HG03097 (cell line): ENCODE measurements around the gene DCAF4.
"Not testable (repeated sequence)": the region's sequence is repeated elsewhere in the genome, so short reads cannot be mapped to it uniquely, and the experiment has no call there.

Experiments used
- ATAC-seq: cut with Tn5 transposase; IDR thresholded peaks from one replicate; pipeline ENCODE4 v1.9.1; 2021; ENCODE audit not compliant: unreplicated experiment, low FRiP score

Gene DCAF4

GRCh38 chr14:72929316-72930080 is 3.2 kb downstream of the DCAF4 start:
- no peak for ATAC-seq

GRCh38 chr14:72932893-72933292 is 6.6 kb downstream of the DCAF4 start:
- ATAC-seq: no peak

GRCh38 chr14:72939630-72940029 is 13.4 kb downstream of the DCAF4 start:
- no peak for ATAC-seq

GRCh38 chr14:72941286-72941985 is 15.2 kb downstream of the DCAF4 start:
- ATAC-seq: no peak

GRCh38 chr14:72942934-72943333 is 16.7 kb downstream of the DCAF4 start:
- ATAC-seq: no peak

- no peak for ATAC-seq
These were observed 17.7 kb downstream of the DCAF4 start for GRCh38 chr14:72943876-72944430.

GRCh38 chr14:72945356-72946027 is 19.2 kb downstream of the DCAF4 start:
- no peak for ATAC-seq

GRCh38 chr14:72946491-72946890 is 20.2 kb downstream of the DCAF4 start:
- ATAC-seq: no peak

- ATAC-seq: no peak
These were observed 21.3 kb downstream of the DCAF4 start for GRCh38 chr14:72947366-72948160.

- ATAC-seq: no peak
These were observed 22.3 kb downstream of the DCAF4 start for GRCh38 chr14:72948481-72949138.

- ATAC-seq: no peak
These were observed 25.9 kb downstream of the DCAF4 start for GRCh38 chr14:72952171-72952570.

GRCh38 chr14:72956741-72957140 is 30.5 kb downstream of the DCAF4 start:
- not testable (repeated sequence) for ATAC-seq

GRCh38 chr14:72957213-72957612 is 30.9 kb downstream of the DCAF4 start:
- no peak for ATAC-seq

- ATAC-seq: no peak
These were observed 32.3 kb downstream of the DCAF4 start for GRCh38 chr14:72958548-72958947.

- not testable (repeated sequence) for ATAC-seq
These were observed 34.8 kb downstream of the DCAF4 start for GRCh38 chr14:72961016-72961415.

- no peak for ATAC-seq
These were observed 35.5 kb downstream of the DCAF4 start for GRCh38 chr14:72961579-72962335.

- not testable (repeated sequence) for ATAC-seq
These were observed 36.1 kb downstream of the DCAF4 start for GRCh38 chr14:72962336-72962754.

GRCh38 chr14:72962829-72963312 is 36.6 kb downstream of the DCAF4 start:
- ATAC-seq: no peak

- no peak for ATAC-seq
These were observed 39.0 kb downstream of the DCAF4 start for GRCh38 chr14:72965249-72965648.
